ENCODE measurements around the gene VHLL.
"Not testable (repeated sequence)": the region's sequence is repeated elsewhere in the genome, so short reads cannot be mapped to it uniquely, and the experiment has no call there.

Gene VHLL

GRCh38 chr1:156298852-156299357 is at the start of gene VHLL:
Gene VHLL, minus strand, starts transcription at chr1:156299307. Its CDS starts 118 bp downstream, at chr1:156299189.
- no peak for DNase-seq

GRCh38 chr1:156347331-156347730 is 48.2 kb upstream of the VHLL start:
- DNase-seq = no peak

- DNase-seq = no peak
Observed at GRCh38 chr1:156346636-156347035, 47.5 kb upstream of the VHLL start.

DNA sequence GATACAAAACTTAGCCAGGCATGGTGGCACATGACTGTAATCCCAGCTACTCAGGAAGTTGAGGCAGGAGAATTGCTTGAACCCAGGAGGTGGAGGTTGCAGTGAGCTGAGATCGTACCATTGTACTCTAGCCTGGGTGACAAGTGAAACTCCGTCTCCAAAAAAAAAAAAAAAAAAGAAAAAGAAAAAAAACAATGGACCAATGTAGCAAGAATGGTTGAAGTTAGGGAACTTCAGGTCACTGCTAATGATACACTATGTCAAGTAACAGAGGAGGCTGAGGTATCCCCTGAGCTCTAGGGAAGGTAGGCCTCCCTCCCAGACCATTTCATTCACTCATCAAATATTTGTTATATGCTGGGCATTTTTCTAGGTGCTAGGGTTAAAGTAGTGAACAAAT is 46.9 kb upstream of the VHLL start:
- DNase-seq = not testable (repeated sequence)

DNA sequence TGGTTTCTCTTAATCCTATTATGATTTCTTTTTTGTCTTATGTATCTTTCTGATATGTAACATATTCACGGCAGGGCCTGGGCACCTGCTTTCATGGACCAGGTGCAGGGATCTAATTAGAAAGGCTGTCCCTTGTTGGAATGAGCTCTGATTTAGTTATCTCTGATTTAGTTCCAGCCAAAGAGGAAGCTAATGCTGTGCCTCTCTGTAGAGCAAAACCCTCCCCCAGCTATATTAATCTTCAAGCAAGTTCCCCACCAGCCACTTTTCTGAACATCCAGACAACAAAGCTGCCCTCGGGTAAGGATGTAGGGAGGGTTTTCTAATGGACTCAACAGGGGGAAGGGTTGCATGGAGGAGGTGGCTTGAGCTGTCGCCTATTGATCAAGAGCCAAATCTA is 45.3 kb upstream of the VHLL start:
- no peak for DNase-seq

GRCh38 chr1:156342166-156342955 is 43.3 kb upstream of the VHLL start:
- DNase-seq = no peak

- DNase-seq = peak; percentile 98
Observed at GRCh38 chr1:156338180-156338976, 39.3 kb upstream of the VHLL start, which contains the start of the genes CCT3 and TSACC. Gene CCT3, minus strand, starts transcription at chr1:156338292. Its CDS starts 108 bp downstream, at chr1:156338184. Gene TSACC, plus strand, starts transcription at chr1:156338526. Its CDS starts 1,232 bp downstream, at chr1:156339758.

- no peak for DNase-seq
Observed at GRCh38 chr1:156337888-156338179, 38.7 kb upstream of the VHLL start.

- DNase-seq = no peak
Observed at GRCh38 chr1:156337052-156337887, 38.2 kb upstream of the VHLL start.

DNA sequence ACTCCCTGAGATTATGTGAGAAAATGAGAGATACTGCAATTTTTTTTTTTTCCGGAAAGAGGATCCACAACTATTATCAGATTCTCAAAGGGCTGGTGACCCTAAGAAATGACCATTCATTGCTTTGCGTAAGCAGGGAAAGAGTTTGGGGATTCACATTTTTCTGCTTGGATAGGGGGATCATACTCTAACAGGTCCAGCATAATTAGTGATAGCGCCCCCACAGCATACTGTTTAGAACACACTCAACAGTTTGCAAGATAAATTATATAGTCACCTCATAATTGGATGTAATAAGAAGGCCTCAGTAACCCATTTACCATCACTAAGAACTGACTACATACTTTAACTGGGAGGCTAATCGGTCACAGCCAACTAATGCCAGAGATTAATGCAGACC is 37.1 kb upstream of the VHLL start:
- no peak for DNase-seq

DNA sequence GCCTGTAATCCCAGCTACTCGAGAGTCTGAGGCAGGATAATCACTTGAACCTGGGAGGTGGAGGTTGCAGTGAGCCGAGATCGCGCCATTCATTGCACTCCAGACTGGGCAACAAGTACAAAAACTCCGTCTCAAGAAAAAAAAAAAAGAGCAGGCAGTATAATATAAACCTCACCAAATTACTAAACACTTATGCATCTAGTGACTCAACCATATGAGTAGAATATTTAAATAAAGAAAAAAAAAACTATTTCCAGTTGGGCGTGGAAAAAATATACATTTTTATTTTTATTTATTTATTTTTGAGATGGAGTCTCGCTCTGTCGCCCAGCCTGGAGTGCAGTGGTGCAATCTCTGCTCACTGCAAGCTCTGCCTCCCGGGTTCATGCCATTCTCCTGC is 24.1 kb upstream of the VHLL start:
- not testable (repeated sequence) for DNase-seq

DNA sequence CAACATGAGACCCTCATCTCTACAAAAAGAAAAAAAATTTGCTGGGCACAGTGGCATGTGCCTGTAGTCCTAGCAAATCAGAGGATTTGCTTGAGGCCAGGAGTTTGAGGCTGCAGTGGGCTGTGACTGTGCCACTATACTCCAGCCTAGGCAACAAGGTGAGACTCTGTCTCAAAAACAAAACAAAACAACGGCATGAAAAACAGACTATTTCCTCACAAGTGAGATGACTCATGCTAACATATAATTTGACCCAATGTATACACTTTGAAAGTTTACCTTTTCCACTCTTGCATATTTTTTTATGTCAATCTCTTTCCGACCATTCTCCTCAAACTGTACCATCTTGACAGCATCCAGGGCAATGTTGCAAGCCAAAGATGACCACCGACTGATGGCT is 21.5 kb upstream of the VHLL start:
- no peak for DNase-seq

GRCh38 chr1:156319664-156320063 is 20.6 kb upstream of the VHLL start:
- DNase-seq = no peak

DNA sequence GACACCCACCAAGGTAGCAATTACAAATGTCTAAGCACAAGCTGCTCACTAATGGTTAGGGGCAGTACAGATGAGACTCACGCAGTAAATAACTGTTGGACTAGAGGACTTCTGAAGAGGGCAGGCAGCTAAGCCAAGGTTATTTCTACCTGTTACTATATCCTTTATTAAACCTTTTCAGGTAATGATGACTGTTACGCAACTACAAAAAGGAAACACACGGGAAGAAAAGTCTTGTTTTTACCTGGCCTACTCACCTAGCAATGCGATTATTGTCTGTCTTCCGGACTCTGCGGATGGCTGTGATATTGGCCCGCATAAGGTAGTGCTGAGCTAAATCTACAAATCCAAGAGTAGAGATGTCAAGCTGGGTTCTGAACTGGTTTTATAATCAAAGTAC is 17.8 kb upstream of the VHLL start:
- no peak for DNase-seq

DNA sequence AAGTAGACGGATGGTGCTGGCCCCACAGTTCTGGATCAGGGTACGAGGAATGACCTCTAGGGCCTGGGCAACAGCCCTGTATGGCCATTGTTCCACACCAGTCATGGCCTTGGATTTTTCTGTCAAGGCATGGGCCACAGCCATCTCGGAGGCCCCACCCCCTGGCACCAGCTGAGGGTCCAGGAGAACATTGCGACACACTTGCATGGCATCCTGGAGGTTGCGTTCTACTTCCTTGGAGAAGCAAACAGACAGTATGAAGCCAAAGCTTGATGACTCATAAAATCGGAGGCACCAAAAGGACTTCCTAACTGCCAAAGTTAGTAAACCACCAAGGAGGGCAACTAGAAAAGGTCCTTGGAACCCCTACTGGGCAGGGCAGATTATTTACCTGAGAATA is 11.9 kb upstream of the VHLL start:
- DNase-seq = no peak

- DNase-seq = no peak
Observed at GRCh38 chr1:156308078-156308477, 9.0 kb upstream of the VHLL start.

- DNase-seq = no peak
Observed at GRCh38 chr1:156305215-156305614, 6.1 kb upstream of the VHLL start.

DNA sequence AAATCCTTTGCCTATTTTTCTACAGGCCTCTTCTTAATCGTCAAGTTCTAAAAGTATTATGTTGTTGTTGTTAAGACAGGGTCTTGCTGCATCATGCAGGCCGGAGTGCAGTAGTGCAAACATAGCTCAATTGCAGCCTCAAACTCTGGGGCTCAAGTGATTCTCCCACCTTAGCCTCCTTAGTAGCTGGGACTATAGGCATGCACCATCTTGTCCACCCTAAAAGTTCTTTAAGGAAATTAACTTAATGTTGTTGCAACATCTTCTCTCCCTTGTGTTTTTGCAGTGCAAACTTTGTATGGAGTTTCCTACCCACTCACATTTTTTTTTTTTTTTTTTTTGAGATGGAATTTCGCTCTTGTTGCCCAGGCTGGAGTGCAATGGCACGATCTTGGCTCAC is 4.1 kb upstream of the VHLL start:
- no peak for DNase-seq

DNA sequence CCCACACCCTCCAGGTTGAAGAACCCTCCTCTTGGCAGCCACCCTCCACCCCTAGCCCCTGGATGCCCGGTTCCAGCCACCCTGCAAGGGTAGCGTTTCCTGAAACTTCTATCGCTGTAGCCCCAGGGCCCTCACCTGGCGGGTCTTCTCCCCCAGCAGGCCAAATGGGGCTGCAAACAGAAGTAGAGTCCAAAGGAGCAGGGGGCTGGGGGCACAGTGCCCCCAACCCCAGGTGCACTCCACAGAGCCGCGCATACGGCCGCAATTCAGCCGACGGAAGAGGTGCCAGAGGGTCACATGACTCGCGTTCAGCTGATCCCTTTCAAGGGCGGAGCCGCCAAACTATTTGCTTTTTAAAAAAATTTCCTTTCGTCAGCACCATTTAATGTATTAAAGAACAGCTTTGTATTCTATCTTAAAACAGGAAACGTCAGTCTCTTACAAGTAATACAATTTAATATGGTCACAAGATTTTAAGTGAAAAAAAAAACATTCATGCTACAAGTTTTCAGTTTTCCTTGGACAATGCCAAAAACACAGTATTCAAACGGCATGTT is 3.6 kb downstream of the VHLL start, which contains the start of gene GLMP:
GLMP (minus strand) TSS at position 289 of the 557 bp plus-strand sequence; CDS start at position 255, 34 bp downstream.
- DNase-seq = no peak

- no peak for DNase-seq
Observed at GRCh38 chr1:156293895-156294294, 5.2 kb downstream of the VHLL start.

GRCh38 chr1:156293098-156293434 is 6.0 kb downstream of the VHLL start:
- no peak for DNase-seq

DNA sequence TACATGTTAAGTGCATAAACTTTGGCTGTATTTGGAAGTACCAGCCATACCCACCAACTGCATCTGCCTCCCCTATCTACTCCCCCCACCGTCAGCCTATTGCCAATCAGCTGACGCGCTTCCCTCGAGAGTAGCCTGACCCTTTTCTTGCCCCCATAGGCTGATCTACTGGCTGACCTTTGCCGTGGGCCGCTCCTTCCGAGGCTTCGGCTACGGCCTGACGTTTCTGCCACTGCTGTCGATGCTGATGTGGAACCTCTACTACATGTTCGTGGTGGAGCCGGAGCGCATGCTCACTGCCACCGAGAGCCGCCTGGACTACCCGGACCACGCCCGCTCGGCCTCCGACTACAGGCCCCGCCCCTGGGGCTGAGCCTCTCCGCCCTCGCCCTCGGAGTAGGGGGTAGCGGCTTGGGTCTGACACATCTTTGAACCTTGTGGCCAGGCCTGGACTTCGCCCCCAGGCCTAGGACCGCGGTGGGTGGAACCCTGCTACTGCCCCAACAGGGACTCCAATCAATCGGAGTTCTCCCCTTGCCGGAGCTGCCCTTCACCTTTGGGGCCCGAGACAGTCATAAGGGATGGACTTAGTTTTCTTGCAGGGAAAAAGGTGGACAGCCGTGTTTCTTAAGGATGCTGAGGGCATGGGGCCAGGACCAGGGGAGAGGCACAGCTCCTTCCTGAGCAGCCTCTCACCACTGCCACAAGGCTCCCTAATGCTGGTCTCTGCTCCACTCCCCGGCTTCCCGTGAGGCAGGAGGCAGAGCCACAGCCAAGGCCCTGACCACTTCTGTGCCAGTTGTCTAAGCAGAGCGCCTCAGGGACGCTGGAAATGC is 7.7 kb downstream of the VHLL start:
- DNase-seq = peak; percentile 41
